IMR-90 (cell line): ENCODE data around the gene MRPL23.

ENCODE experiments used
- BHLHE40 ChIP-seq: fragments of 150-350 bp; IDR thresholded peaks from 2 replicates; pipeline ENCODE4 v1.6.1; 2016; ENCODE audit warnings: mild to moderate bottlenecking, low read depth, low read length
- CEBPB ChIP-seq: IDR thresholded peaks from 2 replicates; pipeline ENCODE4 v1.6.1; 2012; ENCODE audit warnings: low read depth, low read length, improper control_type of control experiment
- ELK1 ChIP-seq: fragments of 150-350 bp; IDR thresholded peaks from 2 replicates; pipeline ENCODE4 v1.6.1; 2016; ENCODE audit warnings: low read depth, mild to moderate bottlenecking, low read length, moderate library complexity, borderline replicate concordance
- FOS ChIP-seq: fragments of 150-350 bp; IDR thresholded peaks from 2 replicates; pipeline ENCODE4 v1.6.1; 2016; ENCODE audit warnings: low read depth, low read length
- MAFK ChIP-seq: IDR thresholded peaks from 2 replicates; pipeline ENCODE4 v1.6.1; 2012; ENCODE audit warnings: low read depth, low read length, improper control_type of control experiment
- MAZ ChIP-seq: IDR thresholded peaks from 2 replicates; pipeline ENCODE4 v1.6.1; 2012; ENCODE audit warnings: low read depth, mild to moderate bottlenecking, low read length, improper control_type of control experiment, moderate library complexity, borderline replicate concordance
- MXI1 ChIP-seq: IDR thresholded peaks from 2 replicates; pipeline ENCODE4 v1.6.1; 2012; ENCODE audit warnings: low read depth, mild to moderate bottlenecking, low read length, moderate library complexity, borderline replicate concordance
- POLR2A ChIP-seq: IDR thresholded peaks from 2 replicates; pipeline ENCODE4 v1.6.1; 2012; ENCODE audit warnings: mild to moderate bottlenecking, low read depth, low read length
- RAD21 ChIP-seq: IDR thresholded peaks from 2 replicates; pipeline ENCODE4 v1.6.1; 2012; ENCODE audit warnings: low read length, improper control_type of control experiment
- RFX5 ChIP-seq: IDR thresholded peaks from 2 replicates; pipeline ENCODE4 v1.8.0; 2012; ENCODE audit warnings: low read depth, mild to moderate bottlenecking, low read length, moderate library complexity
- TF ChIP-seq, protein P1 (sequence below): conservative IDR thresholded peaks from 2 replicates; pipeline ENCODE4 v1.5.1; 2012; ENCODE audit warnings: mild to moderate bottlenecking, low read depth, low read length, improper control_type of control experiment

DNA sequence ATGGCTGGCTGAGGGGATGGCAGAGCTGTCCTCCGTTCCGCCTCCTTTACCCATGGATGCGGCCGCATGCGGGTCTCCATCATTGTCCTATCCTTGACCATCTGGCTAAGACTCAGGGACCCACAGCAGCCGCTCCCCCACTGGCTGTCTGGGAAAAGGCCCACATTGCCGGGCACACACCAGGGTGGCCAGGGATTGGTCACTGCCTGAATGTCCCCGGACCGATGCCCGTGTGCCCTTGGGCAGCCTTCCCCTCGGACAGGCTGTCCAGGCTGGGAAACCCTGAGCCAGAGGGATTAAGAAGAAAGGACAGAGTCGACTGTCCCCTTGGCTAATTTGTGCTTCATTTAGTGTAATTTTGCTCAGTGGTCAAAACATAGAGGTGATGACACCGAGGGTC is 28.1 kb downstream of the MRPL23 start:
- TF ChIP-seq, protein P1, sequence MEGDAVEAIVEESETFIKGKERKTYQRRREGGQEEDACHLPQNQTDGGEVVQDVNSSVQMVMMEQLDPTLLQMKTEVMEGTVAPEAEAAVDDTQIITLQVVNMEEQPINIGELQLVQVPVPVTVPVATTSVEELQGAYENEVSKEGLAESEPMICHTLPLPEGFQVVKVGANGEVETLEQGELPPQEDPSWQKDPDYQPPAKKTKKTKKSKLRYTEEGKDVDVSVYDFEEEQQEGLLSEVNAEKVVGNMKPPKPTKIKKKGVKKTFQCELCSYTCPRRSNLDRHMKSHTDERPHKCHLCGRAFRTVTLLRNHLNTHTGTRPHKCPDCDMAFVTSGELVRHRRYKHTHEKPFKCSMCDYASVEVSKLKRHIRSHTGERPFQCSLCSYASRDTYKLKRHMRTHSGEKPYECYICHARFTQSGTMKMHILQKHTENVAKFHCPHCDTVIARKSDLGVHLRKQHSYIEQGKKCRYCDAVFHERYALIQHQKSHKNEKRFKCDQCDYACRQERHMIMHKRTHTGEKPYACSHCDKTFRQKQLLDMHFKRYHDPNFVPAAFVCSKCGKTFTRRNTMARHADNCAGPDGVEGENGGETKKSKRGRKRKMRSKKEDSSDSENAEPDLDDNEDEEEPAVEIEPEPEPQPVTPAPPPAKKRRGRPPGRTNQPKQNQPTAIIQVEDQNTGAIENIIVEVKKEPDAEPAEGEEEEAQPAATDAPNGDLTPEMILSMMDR, result no peak
- no peak for TF ChIP-seq POLR2A
- TF ChIP-seq MAFK, result no peak
- no peak for TF ChIP-seq ELK1
- TF ChIP-seq BHLHE40, result no peak
- TF ChIP-seq CEBPB, result no peak
- TF ChIP-seq RFX5, result no peak
- TF ChIP-seq MXI1, result no peak
- no peak for TF ChIP-seq FOS
- TF ChIP-seq MAZ, result no peak
- TF ChIP-seq RAD21, result no peak
